ENCODE measurements around the gene PDE4A.

- TF ChIP-seq USF2 (IDR thresholded peaks at IDR 0.05; ENCODE audit: low read depth, low read length), result no peak
- no peak for TF ChIP-seq USF2 (CRISPR knock-in tag; IDR thresholded peaks at IDR 0.05; ENCODE audit: borderline replicate concordance)
- no peak for TF ChIP-seq ASH2L (IDR thresholded peaks at IDR 0.05; ENCODE audit: insufficient read length, low read depth, low read length)
- no peak for TF ChIP-seq CTCF (CRISPR knock-in tag; IDR thresholded peaks at IDR 0.05)
- no peak for TF ChIP-seq ARNTL (CRISPR knock-in tag; IDR thresholded peaks at IDR 0.05)
- TF ChIP-seq EP300 (IDR thresholded peaks at IDR 0.05; ENCODE audit: low read depth in 2 of 2, low read length in 2 of 2), result no peak
- TF ChIP-seq EP300 (CRISPR knock-in tag; IDR thresholded peaks at IDR 0.05; ENCODE audit: borderline replicate concordance), result no peak
- no peak for TF ChIP-seq ATF4 (CRISPR knock-in tag; IDR thresholded peaks at IDR 0.05)
- no peak for TF ChIP-seq CEBPZ (IDR thresholded peaks at IDR 0.05; ENCODE audit: low read length)
- no peak for TF ChIP-seq ELF1 (CRISPR knock-in tag; IDR thresholded peaks at IDR 0.05)
These were observed 12.4 kb downstream of the PDE4A start for GRCh38 chr19:10432736-10433130.
